ENCODE measurements around the gene JOSD1.

The JOSD1 gene

GRCh38 chr22:38696606-38697424, 3.9 kb downstream of the JOSD1 start:
- CTCF ChIA-PET = interaction anchor here (0.7 to 0.9 kb wide), 2 partner anchors 15 to 33 kb away, joined by 4 read pairs; partner anchors contain the start of gene TOMM22
- no peak for DNase-seq (ENCODE audit: extremely low spot score)
- TF ChIP-seq FOXM1 (IDR thresholded peaks at IDR 0.05; ENCODE audit: borderline replicate concordance) (no peak), ELF4 (IDR thresholded peaks at IDR 0.05) (no peak), FOXA1 (IDR thresholded peaks at IDR 0.05) (no peak), SP1 (IDR thresholded peaks at IDR 0.05) (no peak), HDGF (IDR thresholded peaks at IDR 0.05; ENCODE audit: borderline replicate concordance) (no peak), SUZ12 (IDR thresholded peaks at IDR 0.05) (no peak)
- POLR2A ChIA-PET = interaction anchor here (0.6 to 4.4 kb wide), 4 partner anchors 9 to 190 kb away, joined by 3 to 65 read pairs (median 6); partner anchors contain the start of genes DDX17, GTPBP1 and TOMM22

- TF ChIP-seq FOXA1 (IDR thresholded peaks at IDR 0.05) (no peak), NFRKB (IDR thresholded peaks at IDR 0.05) (no peak), LEF1 (IDR thresholded peaks at IDR 0.05; ENCODE audit: borderline replicate concordance) (no peak), FOXK2 (IDR thresholded peaks at IDR 0.05) (no peak), HDGF (IDR thresholded peaks at IDR 0.05; ENCODE audit: borderline replicate concordance) (no peak), ELF4 (IDR thresholded peaks at IDR 0.05) (no peak), FOXM1 (IDR thresholded peaks at IDR 0.05; ENCODE audit: borderline replicate concordance) (no peak), L3MBTL2 (conservative IDR thresholded peaks at IDR 0.05) (no peak), ZNF384 (IDR thresholded peaks at IDR 0.05) (no peak), BHLHE40 (IDR thresholded peaks at IDR 0.05; ENCODE audit: borderline replicate concordance) (no peak), CTBP1 (IDR thresholded peaks at IDR 0.05; ENCODE audit: borderline replicate concordance) (no peak), SP1 (IDR thresholded peaks at IDR 0.05) (no peak), PKNOX1 (IDR thresholded peaks at IDR 0.05) (no peak), SUZ12 (IDR thresholded peaks at IDR 0.05) (no peak), TARDBP (IDR thresholded peaks at IDR 0.05) (no peak), ARNT (IDR thresholded peaks at IDR 0.05) (no peak)
- DNase-seq (ENCODE audit: extremely low spot score) = no peak
- ChIA-PET POLR2A (interaction anchor here (1.4 to 1.5 kb wide), 2 partner anchors 11 to 13 kb away, joined by 7 to 9 read pairs; partner anchors contain the start of genes GTPBP1 and TOMM22), CTCF (interaction anchor here (0.6 to 0.9 kb wide), 2 partner anchors 13 to 105 kb away, joined by 3 to 4 read pairs; partner anchors contain the start of gene TOMM22)
These were observed 5.8 kb downstream of the JOSD1 start for GRCh38 chr22:38694940-38695339.

GRCh38 chr22:38694049-38694448, 6.7 kb downstream of the JOSD1 start:
- no peak for TF ChIP-seq BHLHE40 (IDR thresholded peaks at IDR 0.05; ENCODE audit: borderline replicate concordance)
- TF ChIP-seq ELF4 (IDR thresholded peaks at IDR 0.05) = no peak
- DNase-seq (ENCODE audit: extremely low spot score) = no peak
- ChIA-PET CTCF (no interaction called here), POLR2A (interaction anchor here (0.6 to 1.8 kb wide), 2 partner anchors 12 to 796 kb away, joined by 3 to 5 read pairs; partner anchors contain the start of gene TOMM22)

GRCh38 chr22:38689651-38690050, 11.1 kb downstream of the JOSD1 start:
- CTCF ChIA-PET = interaction anchor here (0.6 kb wide), 1 partner anchor 312 kb away, joined by 3 read pairs; no protein-coding TSS in a partner anchor
- no peak for DNase-seq (ENCODE audit: extremely low spot score)
- TF ChIP-seq ARNT (IDR thresholded peaks at IDR 0.05) (no peak), TARDBP (IDR thresholded peaks at IDR 0.05) (no peak), L3MBTL2 (conservative IDR thresholded peaks at IDR 0.05) (no peak), CTBP1 (IDR thresholded peaks at IDR 0.05; ENCODE audit: borderline replicate concordance) (no peak), FOXK2 (IDR thresholded peaks at IDR 0.05) (no peak), LEF1 (IDR thresholded peaks at IDR 0.05; ENCODE audit: borderline replicate concordance) (no peak), SP1 (IDR thresholded peaks at IDR 0.05) (no peak), FOXA1 (IDR thresholded peaks at IDR 0.05) (no peak), SUZ12 (IDR thresholded peaks at IDR 0.05) (no peak), HDGF (IDR thresholded peaks at IDR 0.05; ENCODE audit: borderline replicate concordance) (no peak), FOXM1 (IDR thresholded peaks at IDR 0.05; ENCODE audit: borderline replicate concordance) (no peak), NFRKB (IDR thresholded peaks at IDR 0.05) (no peak), PKNOX1 (IDR thresholded peaks at IDR 0.05) (no peak), ELF4 (IDR thresholded peaks at IDR 0.05) (no peak), BHLHE40 (IDR thresholded peaks at IDR 0.05; ENCODE audit: borderline replicate concordance) (no peak), ZNF384 (IDR thresholded peaks at IDR 0.05) (no peak)
- POLR2A ChIA-PET = interaction anchor here (1.9 kb wide), 1 partner anchor 10 kb away, joined by 7 read pairs; the partner anchor contains the start of gene JOSD1

GRCh38 chr22:38685761-38686160, 15.0 kb downstream of the JOSD1 start:
- ChIA-PET POLR2A (interaction anchor here (1.2 kb wide), 1 partner anchor 13 kb away, joined by 7 read pairs; no protein-coding TSS in a partner anchor), CTCF (no interaction called here)
- DNase-seq (ENCODE audit: extremely low spot score) = no peak
- TF ChIP-seq FOXK2 (IDR thresholded peaks at IDR 0.05) = no peak

- TF ChIP-seq L3MBTL2 (conservative IDR thresholded peaks at IDR 0.05) (no peak), TARDBP (IDR thresholded peaks at IDR 0.05) (no peak), CTBP1 (IDR thresholded peaks at IDR 0.05; ENCODE audit: borderline replicate concordance) (no peak), BHLHE40 (IDR thresholded peaks at IDR 0.05; ENCODE audit: borderline replicate concordance) (no peak), ELF4 (IDR thresholded peaks at IDR 0.05) (no peak), FOXA1 (IDR thresholded peaks at IDR 0.05) (no peak), PKNOX1 (IDR thresholded peaks at IDR 0.05) (no peak), HDGF (IDR thresholded peaks at IDR 0.05; ENCODE audit: borderline replicate concordance) (no peak), LEF1 (IDR thresholded peaks at IDR 0.05; ENCODE audit: borderline replicate concordance) (no peak), ZNF384 (IDR thresholded peaks at IDR 0.05) (no peak), FOXK2 (IDR thresholded peaks at IDR 0.05) (no peak)
- DNase-seq (ENCODE audit: extremely low spot score) = no peak
- ChIA-PET CTCF (no interaction called here), POLR2A (no interaction called here)
These were observed 15.8 kb downstream of the JOSD1 start for GRCh38 chr22:38684895-38685294.

Data from HEK293T (cell line).